ENCODE results near the gene LAMA4.
A peak's percentile ranks its signal among the peaks of the same experiment; 100 is the strongest.

The LAMA4 gene

DNA sequence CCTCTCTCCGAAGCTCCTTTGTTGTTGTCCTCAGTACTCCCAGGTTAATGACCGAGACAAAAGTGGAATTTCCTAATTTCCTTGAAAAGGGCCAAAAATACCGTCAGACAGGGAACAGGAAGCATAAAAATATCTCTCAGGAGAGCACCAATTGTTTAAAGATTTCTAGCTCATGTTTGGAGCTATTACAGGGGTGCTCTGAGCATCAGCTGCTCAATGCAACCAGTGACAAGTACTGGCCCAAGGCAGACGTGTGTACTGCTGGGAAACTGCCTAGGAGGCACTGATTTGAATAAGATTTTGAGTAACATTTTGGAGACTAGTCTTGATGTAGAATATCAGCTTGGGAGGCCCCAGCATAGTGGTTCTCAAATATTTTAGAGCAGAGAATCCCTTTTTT, 17.3 kb downstream of the LAMA4 start:
- TF ChIP-seq MAX (IDR thresholded peaks at IDR 0.05) (no peak), YY1 (IDR thresholded peaks at IDR 0.05; ENCODE audit: low read depth) (no peak), EP300 (IDR thresholded peaks at IDR 0.05; ENCODE audit: borderline replicate concordance) (no peak), ZBTB7A (IDR thresholded peaks at IDR 0.05; ENCODE audit: low read depth) (no peak), TAF1 (IDR thresholded peaks at IDR 0.05; ENCODE audit: low read depth) (no peak), CEBPB (IDR thresholded peaks at IDR 0.05) (no peak), RAD21 (IDR thresholded peaks at IDR 0.05; ENCODE audit: low read depth) (no peak), TCF12 (IDR thresholded peaks at IDR 0.05; ENCODE audit: low read depth) (no peak), USF1 (IDR thresholded peaks at IDR 0.05) (no peak), TEAD4 (IDR thresholded peaks at IDR 0.05) (no peak), NFIC (IDR thresholded peaks at IDR 0.05) (no peak), CREB1 (IDR thresholded peaks at IDR 0.05; ENCODE audit: low read depth) (no peak), EGR1 (IDR thresholded peaks at IDR 0.05) (no peak), FOXM1 (IDR thresholded peaks at IDR 0.05; ENCODE audit: borderline replicate concordance, low read depth) (no peak)
- TF ChIP-seq, protein P1, sequence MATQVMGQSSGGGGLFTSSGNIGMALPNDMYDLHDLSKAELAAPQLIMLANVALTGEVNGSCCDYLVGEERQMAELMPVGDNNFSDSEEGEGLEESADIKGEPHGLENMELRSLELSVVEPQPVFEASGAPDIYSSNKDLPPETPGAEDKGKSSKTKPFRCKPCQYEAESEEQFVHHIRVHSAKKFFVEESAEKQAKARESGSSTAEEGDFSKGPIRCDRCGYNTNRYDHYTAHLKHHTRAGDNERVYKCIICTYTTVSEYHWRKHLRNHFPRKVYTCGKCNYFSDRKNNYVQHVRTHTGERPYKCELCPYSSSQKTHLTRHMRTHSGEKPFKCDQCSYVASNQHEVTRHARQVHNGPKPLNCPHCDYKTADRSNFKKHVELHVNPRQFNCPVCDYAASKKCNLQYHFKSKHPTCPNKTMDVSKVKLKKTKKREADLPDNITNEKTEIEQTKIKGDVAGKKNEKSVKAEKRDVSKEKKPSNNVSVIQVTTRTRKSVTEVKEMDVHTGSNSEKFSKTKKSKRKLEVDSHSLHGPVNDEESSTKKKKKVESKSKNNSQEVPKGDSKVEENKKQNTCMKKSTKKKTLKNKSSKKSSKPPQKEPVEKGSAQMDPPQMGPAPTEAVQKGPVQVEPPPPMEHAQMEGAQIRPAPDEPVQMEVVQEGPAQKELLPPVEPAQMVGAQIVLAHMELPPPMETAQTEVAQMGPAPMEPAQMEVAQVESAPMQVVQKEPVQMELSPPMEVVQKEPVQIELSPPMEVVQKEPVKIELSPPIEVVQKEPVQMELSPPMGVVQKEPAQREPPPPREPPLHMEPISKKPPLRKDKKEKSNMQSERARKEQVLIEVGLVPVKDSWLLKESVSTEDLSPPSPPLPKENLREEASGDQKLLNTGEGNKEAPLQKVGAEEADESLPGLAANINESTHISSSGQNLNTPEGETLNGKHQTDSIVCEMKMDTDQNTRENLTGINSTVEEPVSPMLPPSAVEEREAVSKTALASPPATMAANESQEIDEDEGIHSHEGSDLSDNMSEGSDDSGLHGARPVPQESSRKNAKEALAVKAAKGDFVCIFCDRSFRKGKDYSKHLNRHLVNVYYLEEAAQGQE (IDR thresholded peaks at IDR 0.05; ENCODE audit: low read depth) = no peak

- TF ChIP-seq YY1 (IDR thresholded peaks at IDR 0.05; ENCODE audit: low read depth) (no peak), TEAD4 (IDR thresholded peaks at IDR 0.05) (no peak), CEBPB (IDR thresholded peaks at IDR 0.05) (no peak), CREB1 (IDR thresholded peaks at IDR 0.05; ENCODE audit: low read depth) (no peak), FOXM1 (IDR thresholded peaks at IDR 0.05; ENCODE audit: borderline replicate concordance, low read depth) (no peak), TAF1 (IDR thresholded peaks at IDR 0.05; ENCODE audit: low read depth) (no peak), USF1 (IDR thresholded peaks at IDR 0.05) (no peak), EGR1 (IDR thresholded peaks at IDR 0.05) (no peak), EP300 (IDR thresholded peaks at IDR 0.05; ENCODE audit: borderline replicate concordance) (no peak), RAD21 (IDR thresholded peaks at IDR 0.05; ENCODE audit: low read depth) (no peak), NFIC (IDR thresholded peaks at IDR 0.05) (no peak), MAX (IDR thresholded peaks at IDR 0.05) (no peak), TCF12 (IDR thresholded peaks at IDR 0.05; ENCODE audit: low read depth) (no peak), ZBTB7A (IDR thresholded peaks at IDR 0.05; ENCODE audit: low read depth) (no peak)
- TF ChIP-seq, protein P1 (IDR thresholded peaks at IDR 0.05; ENCODE audit: low read depth) = no peak
Observed at GRCh38 chr6:112235956-112236355, 18.4 kb downstream of the LAMA4 start.

DNA sequence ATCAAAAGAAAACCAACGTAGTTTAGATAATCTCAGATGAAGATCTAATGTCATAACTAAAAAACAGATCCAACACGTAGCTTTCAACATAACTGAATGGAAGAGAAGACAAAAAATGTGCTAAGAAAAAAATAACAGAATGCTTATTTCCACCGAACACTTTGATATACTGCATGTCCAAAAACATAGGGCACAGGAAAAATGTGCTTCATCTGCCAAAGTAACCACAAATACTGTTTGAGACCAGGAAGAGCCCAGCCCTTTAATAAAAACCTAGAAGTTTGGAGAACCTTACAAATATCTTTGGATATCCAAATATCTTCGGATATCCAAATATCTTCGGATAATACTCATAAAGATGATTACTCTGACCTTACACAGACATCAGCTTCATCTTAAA, 19.8 kb downstream of the LAMA4 start:
- no peak for TF ChIP-seq EGR1 (IDR thresholded peaks at IDR 0.05)

DNA sequence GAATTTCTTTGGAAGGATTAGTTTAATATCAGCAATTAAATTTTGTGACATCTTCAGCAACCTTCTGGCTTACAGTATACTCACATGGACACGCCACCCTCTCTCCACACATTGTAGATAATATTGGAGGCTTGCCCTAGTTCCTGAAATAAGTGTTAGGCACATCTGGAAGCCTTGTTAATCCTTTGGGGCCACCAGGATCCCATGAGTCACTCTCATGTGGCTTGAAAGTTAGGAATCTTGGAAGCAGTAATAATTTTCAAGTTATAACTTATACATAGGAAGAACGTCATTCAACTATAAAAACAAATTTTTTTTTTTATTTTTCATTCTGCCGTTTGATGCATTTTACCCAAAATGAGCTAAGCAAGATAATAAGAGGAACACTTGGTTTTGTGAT, 20.5 kb downstream of the LAMA4 start:
- TF ChIP-seq TEAD4 (IDR thresholded peaks at IDR 0.05) (no peak), EGR1 (IDR thresholded peaks at IDR 0.05) (no peak)
- TF ChIP-seq, protein P1 (IDR thresholded peaks at IDR 0.05; ENCODE audit: low read depth) = no peak

GRCh38 chr6:112232845-112233256, 21.5 kb downstream of the LAMA4 start:
- TF ChIP-seq TCF12 (IDR thresholded peaks at IDR 0.05; ENCODE audit: low read depth) (peak; percentile 47), MAX (IDR thresholded peaks at IDR 0.05) (no peak), NFIC (IDR thresholded peaks at IDR 0.05) (peak; percentile 51), EP300 (IDR thresholded peaks at IDR 0.05; ENCODE audit: borderline replicate concordance) (peak; percentile 49; the same call in 1 of the 2 replicates)
